CD4-positive, alpha-beta T cell treated with Interleukin-6 at 100 ng/mL for 8 hours (primary cell): ENCODE measurements around the gene RYR1.
"Not testable (repeated sequence)": the region's sequence is repeated elsewhere in the genome, so short reads cannot be mapped to it uniquely, and the experiment has no call there.

Experiments
- DNase-seq: peaks from one replicate; pipeline ENCODE4 v3.0.0-alpha.2; 2020; ENCODE audit warnings: mixed read lengths, low spot score

Gene RYR1

GRCh38 chr19:38490861-38491260, 57.4 kb downstream of the RYR1 start:
- DNase-seq, result no peak

GRCh38 chr19:38492181-38492813, 58.8 kb downstream of the RYR1 start:
- DNase-seq, result no peak

DNA sequence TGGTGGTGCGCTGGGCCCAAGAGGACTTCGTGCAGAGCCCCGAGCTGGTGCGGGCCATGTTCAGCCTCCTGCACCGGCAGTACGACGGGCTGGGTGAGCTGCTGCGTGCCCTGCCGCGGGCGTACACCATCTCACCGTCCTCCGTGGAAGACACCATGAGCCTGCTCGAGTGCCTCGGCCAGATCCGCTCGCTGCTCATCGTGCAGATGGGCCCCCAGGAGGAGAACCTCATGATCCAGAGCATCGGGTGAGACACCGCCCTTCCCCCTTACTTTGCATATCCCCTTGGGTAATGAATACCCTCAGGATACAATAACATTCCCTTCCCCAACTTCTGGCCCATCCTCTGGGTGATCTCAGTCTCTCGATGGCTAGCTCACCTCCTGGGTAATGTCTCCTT, 60.9 kb downstream of the RYR1 start:
- no peak for DNase-seq

GRCh38 chr19:38495375-38495774, 61.9 kb downstream of the RYR1 start:
- not testable (repeated sequence) for DNase-seq

GRCh38 chr19:38496116-38496515, 62.6 kb downstream of the RYR1 start:
- no peak for DNase-seq

DNA sequence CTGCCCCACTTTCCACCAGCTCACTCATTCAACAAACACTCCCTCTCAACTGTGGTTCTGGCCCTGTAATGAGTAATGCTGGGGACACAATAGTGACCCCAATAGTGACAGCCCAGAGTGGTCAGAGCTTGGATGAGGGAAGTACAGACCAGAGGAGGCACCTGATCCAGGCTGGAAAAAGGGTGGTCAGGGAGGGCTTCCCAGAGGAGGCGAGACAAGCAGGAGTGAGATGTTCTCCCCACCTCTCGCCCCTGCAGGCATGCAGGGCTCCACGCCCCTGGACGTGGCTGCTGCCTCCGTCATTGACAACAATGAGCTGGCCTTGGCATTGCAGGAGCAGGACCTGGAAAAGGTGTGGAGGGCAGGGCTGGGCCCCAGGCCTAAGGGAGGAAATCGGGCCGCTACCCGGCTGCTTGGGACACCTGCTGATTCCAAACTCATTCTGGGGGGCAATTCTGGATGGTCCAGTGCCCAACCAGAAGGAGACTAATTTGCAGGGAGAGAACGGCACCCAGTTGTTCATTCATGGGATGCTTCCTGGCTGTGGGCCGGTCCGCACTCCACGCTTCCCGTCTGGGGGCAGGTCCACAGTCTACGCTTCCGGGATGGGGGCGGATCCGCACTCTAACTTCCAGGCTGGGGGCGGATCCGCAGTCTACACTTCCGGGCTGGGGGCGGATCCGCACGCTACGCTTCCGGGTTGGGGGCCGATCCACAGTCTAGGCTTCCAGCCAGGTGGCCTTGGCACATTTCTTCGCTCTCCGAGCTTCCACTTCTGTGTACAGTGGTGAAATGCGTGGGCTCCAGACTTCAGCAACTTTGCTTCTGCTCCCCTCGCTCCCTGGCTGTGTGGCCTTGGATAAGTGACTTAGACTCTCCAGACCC, 63.4 kb downstream of the RYR1 start:
- DNase-seq, result no peak

GRCh38 chr19:38497907-38498306, 64.4 kb downstream of the RYR1 start:
- no peak for DNase-seq

- no peak for DNase-seq
Observed at GRCh38 chr19:38499532-38499931, 66.0 kb downstream of the RYR1 start.

DNA sequence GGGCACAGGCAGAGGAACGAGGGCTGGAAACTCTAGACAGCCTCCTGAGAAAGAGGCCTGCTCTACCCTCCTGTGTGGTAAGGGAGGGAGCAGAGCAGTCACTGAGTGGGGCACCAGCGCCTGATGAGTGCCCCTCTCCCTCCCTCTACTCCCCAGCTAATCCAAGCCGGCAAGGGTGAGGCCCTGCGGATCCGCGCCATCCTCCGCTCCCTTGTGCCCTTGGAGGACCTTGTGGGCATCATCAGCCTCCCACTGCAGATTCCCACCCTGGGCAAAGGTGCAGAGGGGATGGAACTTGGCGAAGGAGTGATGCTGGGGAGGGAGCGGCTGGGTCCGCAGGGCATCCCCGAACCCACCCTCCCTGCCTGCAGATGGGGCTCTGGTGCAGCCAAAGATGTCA, 67.0 kb downstream of the RYR1 start:
- DNase-seq, result no peak

- no peak for DNase-seq
Observed at GRCh38 chr19:38502410-38503076, 69.1 kb downstream of the RYR1 start.

GRCh38 chr19:38503077-38503410, 69.6 kb downstream of the RYR1 start:
- DNase-seq, result no peak

- DNase-seq, result no peak
Observed at GRCh38 chr19:38505958-38506357, 72.5 kb downstream of the RYR1 start.

DNA sequence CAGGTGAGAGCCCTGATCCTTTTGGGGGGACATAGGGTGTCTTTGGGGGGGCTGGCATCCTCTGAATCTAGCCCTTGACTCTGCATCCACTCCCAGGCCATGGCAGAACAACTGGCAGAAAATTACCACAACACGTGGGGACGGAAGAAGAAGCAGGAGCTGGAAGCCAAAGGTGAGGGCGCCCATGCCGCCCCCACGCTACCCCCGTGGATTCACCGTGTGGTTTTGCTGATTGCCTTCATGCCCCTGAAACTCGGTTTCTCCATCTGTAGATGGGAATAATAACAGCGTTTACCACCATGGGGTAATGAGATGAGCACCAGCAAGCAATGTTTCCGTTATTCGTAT, 72.9 kb downstream of the RYR1 start:
- DNase-seq, result no peak

DNA sequence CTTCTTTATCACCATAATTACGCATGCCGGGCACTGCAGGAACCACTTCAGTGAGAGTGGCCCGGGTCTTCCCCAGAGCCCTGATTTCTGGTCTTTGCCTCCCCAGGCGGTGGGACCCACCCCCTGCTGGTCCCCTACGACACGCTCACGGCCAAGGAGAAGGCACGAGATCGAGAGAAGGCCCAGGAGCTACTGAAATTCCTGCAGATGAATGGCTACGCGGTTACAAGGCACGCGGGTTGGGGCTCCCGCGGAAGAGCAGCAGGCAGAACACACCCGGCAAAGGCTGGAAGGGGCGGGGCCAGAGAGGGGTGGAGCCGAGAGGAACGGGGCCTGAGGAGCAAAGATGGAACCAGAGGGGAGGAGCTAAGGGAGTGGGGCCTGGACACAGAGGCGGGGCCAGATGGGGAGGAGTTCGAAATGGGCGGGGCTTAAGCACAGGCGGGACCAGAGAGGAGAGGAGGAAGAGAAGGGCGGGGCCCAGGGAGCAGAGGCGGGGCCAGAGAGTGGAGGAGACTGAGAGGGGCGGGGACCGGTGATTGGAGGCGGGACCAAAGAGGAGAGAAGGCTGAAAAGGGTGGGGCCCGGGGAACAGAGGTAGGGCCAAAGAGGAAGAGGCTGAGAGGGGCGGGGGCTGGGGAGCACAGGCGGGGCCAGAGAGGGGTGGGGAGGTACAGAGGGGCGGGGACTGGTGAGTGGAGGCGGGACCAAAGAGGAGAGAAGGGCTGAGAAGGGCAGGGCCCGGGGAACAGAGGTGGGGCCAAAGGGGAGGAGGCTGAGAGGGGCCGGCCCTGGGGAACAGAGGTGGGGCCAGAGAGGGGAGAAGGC, 73.4 kb downstream of the RYR1 start:
- peak; percentile 94 for DNase-seq

GRCh38 chr19:38507551-38508127, 74.1 kb downstream of the RYR1 start:
- no peak for DNase-seq

DNA sequence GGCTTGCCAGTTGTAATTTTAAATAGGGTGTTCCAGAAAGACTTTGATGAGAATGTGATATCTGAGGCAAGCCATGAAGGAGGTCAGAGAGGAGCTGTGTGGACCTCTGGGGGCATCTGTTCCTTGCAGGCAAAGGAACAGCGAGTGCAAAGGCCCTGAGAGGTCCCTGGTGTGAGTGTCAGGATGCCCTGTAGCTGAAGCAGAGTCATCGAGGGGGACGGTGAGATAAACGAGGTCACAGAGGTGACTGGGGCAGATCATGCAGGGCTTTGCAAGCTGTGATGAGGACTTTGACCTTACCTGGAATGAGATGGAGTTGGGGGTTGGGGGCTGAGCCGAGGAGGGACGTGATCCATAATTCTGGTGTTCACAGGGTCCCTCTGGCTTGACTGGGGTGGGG, 75.0 kb downstream of the RYR1 start:
- no peak for DNase-seq

- no peak for DNase-seq
Observed at GRCh38 chr19:38509027-38509426, 75.5 kb downstream of the RYR1 start.

DNA sequence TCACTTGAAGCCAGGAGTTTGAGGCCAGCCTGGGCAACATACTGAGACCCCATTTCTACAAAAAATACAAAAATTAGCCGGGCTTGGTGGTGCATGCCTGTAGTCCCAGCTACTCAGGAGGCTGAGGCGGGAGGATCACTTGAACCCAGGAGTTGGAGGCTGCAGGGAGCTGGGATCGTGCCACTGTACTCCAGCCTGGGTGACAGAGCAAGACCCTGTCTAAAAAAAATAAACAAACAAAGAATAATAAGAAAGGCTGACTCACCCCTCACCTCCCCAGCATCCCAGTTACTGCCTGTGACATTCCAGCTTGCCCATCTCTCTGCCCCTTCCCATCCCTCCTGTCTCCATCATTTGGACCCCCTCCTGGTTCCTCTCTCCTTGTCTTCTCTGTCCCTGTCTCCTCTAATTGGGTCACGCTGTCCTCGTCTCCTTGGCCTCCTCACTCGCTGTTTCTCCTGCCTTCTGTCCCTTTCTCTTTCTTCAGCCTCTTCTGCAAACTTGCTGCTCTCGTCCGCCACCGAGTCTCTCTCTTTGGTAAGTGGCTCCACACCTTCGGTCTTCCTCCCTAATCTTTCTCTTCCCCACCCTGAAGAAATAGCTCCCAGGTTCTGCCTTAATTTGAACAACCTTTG, 77.7 kb downstream of the RYR1 start:
- no peak for DNase-seq

- DNase-seq, result no peak
Observed at GRCh38 chr19:38512277-38512676, 78.8 kb downstream of the RYR1 start.

GRCh38 chr19:38513156-38513555, 79.7 kb downstream of the RYR1 start:
- not testable (repeated sequence) for DNase-seq

DNA sequence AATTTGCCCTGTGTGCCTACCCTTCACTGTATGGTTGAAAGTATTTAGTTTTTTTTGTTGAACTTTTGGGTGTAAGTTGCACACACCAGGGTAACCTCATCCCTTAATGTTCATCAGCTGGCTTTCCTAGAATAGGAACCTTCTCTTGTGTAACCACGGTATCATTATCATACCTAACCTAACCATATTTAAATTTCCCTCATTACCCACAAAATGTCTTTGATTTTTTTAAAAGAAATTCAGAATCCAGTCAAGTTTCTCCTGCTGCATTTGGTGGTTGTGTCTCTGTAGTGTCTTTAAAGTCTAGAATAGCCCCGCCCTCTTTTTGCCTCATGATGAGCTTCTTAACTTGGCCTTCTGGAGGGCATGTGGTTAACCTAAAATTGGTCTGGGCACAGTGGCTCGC, 80.3 kb downstream of the RYR1 start:
- no peak for DNase-seq
